ENCODE results near the gene ERO1A.

The ERO1A gene

GRCh38 chr14:52735921-52736489, 40.6 kb upstream of the ERO1A start:
- no peaks in the 10 kb centered on the region for H3K27me3 ChIP-seq (ENCODE audit: control insufficient read depth in 1 of 2, insufficient read depth in 1 of 2, low read length in 2 of 2)
- no peak overlapping the region for H2AK5ac ChIP-seq (ENCODE audit: low read length, severe bottlenecking)
- no peak overlapping the region for H3K4me3 ChIP-seq (ENCODE audit: insufficient read depth in 1 of 2, low read depth in 1 of 2, low read length in 2 of 2)
- DNase-seq = no peak
- H3K23ac ChIP-seq (ENCODE audit: low read length in 2 of 2) = no peak overlapping the region
- no peak overlapping the region for H4K91ac ChIP-seq (ENCODE audit: low read length)
- no peak overlapping the region for H2BK120ac ChIP-seq (ENCODE audit: low read depth, low read length)
- H3K9ac ChIP-seq (ENCODE audit: low read length) = no peak overlapping the region
- peak overlapping the region; percentile 12 for H3K27ac ChIP-seq (ENCODE audit: low read length, poor library complexity, severe bottlenecking)
- no peak overlapping the region for H2AFZ ChIP-seq (ENCODE audit: low read depth, low read length)
- H3K4ac ChIP-seq (ENCODE audit: low read depth in 1 of 2, low read length in 2 of 2) = no peak overlapping the region
- H2BK5ac ChIP-seq (ENCODE audit: low read depth, low read length, poor library complexity, severe bottlenecking) = no peak overlapping the region
- H2BK12ac ChIP-seq (ENCODE audit: low read length in 2 of 2) = no peak overlapping the region
- H2BK15ac ChIP-seq (ENCODE audit: low read depth, poor library complexity, severe bottlenecking) = no peak overlapping the region
- H3K9me3 ChIP-seq (ENCODE audit: control insufficient read depth, low read length) = no peaks in the 10 kb centered on the region
- H3K36me3 ChIP-seq (ENCODE audit: control insufficient read depth in 1 of 2, insufficient read depth in 2 of 2, low read depth in 1 of 2, low read length in 2 of 2) = peaks cover 10 to 30% of the 10 kb centered on the region in 2 experiments
- WGBS = 67% methylated on average over 1 of the region's 1 CpG
- peaks cover 5% of the 10 kb centered on the region for H3K4me1 ChIP-seq (ENCODE audit: control insufficient read depth, insufficient read depth, low read depth, low read length)
- peaks cover 23% of the 10 kb centered on the region for H3K79me1 ChIP-seq (replicated peaks; ENCODE audit: low read length, poor library complexity, severe bottlenecking)
- H4K8ac ChIP-seq (ENCODE audit: low read length) = no peak overlapping the region
- no peak overlapping the region for H3K14ac ChIP-seq (ENCODE audit: low read length in 2 of 2)
- no peak overlapping the region for H3K18ac ChIP-seq (ENCODE audit: low read depth in 1 of 2, low read length in 2 of 2)
- H3K4me2 ChIP-seq (ENCODE audit: low read length, poor library complexity, severe bottlenecking) = no peak overlapping the region

- Histone ChIP-seq H2BK120ac (ENCODE audit: low read depth, low read length) (no peak overlapping the region), H4K8ac (ENCODE audit: low read length) (no peak overlapping the region), H3K18ac (ENCODE audit: low read depth in 1 of 2, low read length in 2 of 2) (no peak overlapping the region), H3K27me3 (ENCODE audit: control insufficient read depth in 1 of 2, insufficient read depth in 1 of 2, low read length in 2 of 2) (no peaks in the 10 kb centered on the region), H3K9me3 (ENCODE audit: control insufficient read depth, low read length) (no peaks in the 10 kb centered on the region), H3K4me2 (ENCODE audit: low read length, poor library complexity, severe bottlenecking) (no peak overlapping the region), H3K79me1 (replicated peaks; ENCODE audit: low read length, poor library complexity, severe bottlenecking) (peaks cover 21% of the 10 kb centered on the region), H2BK5ac (ENCODE audit: low read depth, low read length, poor library complexity, severe bottlenecking) (no peak overlapping the region), H2BK12ac (ENCODE audit: low read length in 2 of 2) (no peak overlapping the region), H3K4me1 (ENCODE audit: control insufficient read depth, insufficient read depth, low read depth, low read length) (peaks cover 5% of the 10 kb centered on the region), H3K14ac (ENCODE audit: low read length in 2 of 2) (no peak overlapping the region), H3K36me3 (ENCODE audit: control insufficient read depth in 1 of 2, insufficient read depth in 2 of 2, low read depth in 1 of 2, low read length in 2 of 2) (peaks cover 11 to 30% of the 10 kb centered on the region in 2 experiments), H3K9ac (ENCODE audit: low read length) (no peak overlapping the region), H3K27ac (ENCODE audit: low read length, poor library complexity, severe bottlenecking) (no peak overlapping the region), H3K23ac (ENCODE audit: low read length in 2 of 2) (no peak overlapping the region), H3K4ac (ENCODE audit: low read depth in 1 of 2, low read length in 2 of 2) (no peak overlapping the region), H2AFZ (ENCODE audit: low read depth, low read length) (no peak overlapping the region), H2AK5ac (ENCODE audit: low read length, severe bottlenecking) (no peak overlapping the region), H2BK15ac (ENCODE audit: low read depth, poor library complexity, severe bottlenecking) (no peak overlapping the region), H4K91ac (ENCODE audit: low read length) (no peak overlapping the region), H3K4me3 (ENCODE audit: insufficient read depth in 1 of 2, low read depth in 1 of 2, low read length in 2 of 2) (no peak overlapping the region)
- DNase-seq = no peak
- 98% methylated on average over 7 of the region's 9 CpGs for WGBS
These were observed 38.5 kb upstream of the ERO1A start for GRCh38 chr14:52733824-52734223.

GRCh38 chr14:52730709-52731111, 35.4 kb upstream of the ERO1A start:
- Histone ChIP-seq H3K79me1 (replicated peaks; ENCODE audit: low read length, poor library complexity, severe bottlenecking) (peaks cover 15% of the 10 kb centered on the region), H2BK5ac (ENCODE audit: low read depth, low read length, poor library complexity, severe bottlenecking) (no peak overlapping the region), H3K18ac (ENCODE audit: low read depth in 1 of 2, low read length in 2 of 2) (peak overlapping the region; percentile 30 to 84), H3K9ac (ENCODE audit: low read length) (peak overlapping the region; percentile 97), H2BK15ac (ENCODE audit: low read depth, poor library complexity, severe bottlenecking) (no peak overlapping the region), H3K14ac (ENCODE audit: low read length in 2 of 2) (peak overlapping the region in 1 of 2 experiments; percentile 98), H3K4me3 (ENCODE audit: insufficient read depth in 1 of 2, low read depth in 1 of 2, low read length in 2 of 2) (peak overlapping the region; percentile 91 to 97), H3K27ac (ENCODE audit: low read length, poor library complexity, severe bottlenecking) (no peak overlapping the region), H3K27me3 (ENCODE audit: control insufficient read depth in 1 of 2, insufficient read depth in 1 of 2, low read length in 2 of 2) (no peaks in the 10 kb centered on the region), H3K4ac (ENCODE audit: low read depth in 1 of 2, low read length in 2 of 2) (peak overlapping the region in 1 of 2 experiments; percentile 96), H3K9me3 (ENCODE audit: control insufficient read depth, low read length) (no peaks in the 10 kb centered on the region), H2BK120ac (ENCODE audit: low read depth, low read length) (no peak overlapping the region), H3K23ac (ENCODE audit: low read length in 2 of 2) (peak overlapping the region in 1 of 2 experiments; percentile 97), H4K91ac (ENCODE audit: low read length) (no peak overlapping the region), H2BK12ac (ENCODE audit: low read length in 2 of 2) (peak overlapping the region in 1 of 2 experiments; percentile 51), H2AFZ (ENCODE audit: low read depth, low read length) (peak overlapping the region; percentile 100), H3K4me1 (ENCODE audit: control insufficient read depth, insufficient read depth, low read depth, low read length) (peaks cover 5% of the 10 kb centered on the region), H2AK5ac (ENCODE audit: low read length, severe bottlenecking) (no peak overlapping the region), H3K36me3 (ENCODE audit: control insufficient read depth in 1 of 2, insufficient read depth in 2 of 2, low read depth in 1 of 2, low read length in 2 of 2) (peaks cover 15 to 56% of the 10 kb centered on the region in 2 experiments), H3K4me2 (ENCODE audit: low read length, poor library complexity, severe bottlenecking) (peak overlapping the region; percentile 73), H4K8ac (ENCODE audit: low read length) (no peak overlapping the region)
- DNase-seq = peak; percentile 57
- WGBS = 6% methylated on average over 10 of the region's 11 CpGs

GRCh38 chr14:52729925-52730708, 34.8 kb upstream of the ERO1A start, which contains the start of gene STYX:
TSS of gene STYX (plus strand) at chr14:52730166. CDS start at chr14:52730475, 309 bp downstream.
- peak within 1 kb of the TSS; percentile 77 for H3K4me2 ChIP-seq (ENCODE audit: low read length, poor library complexity, severe bottlenecking)
- H3K4ac ChIP-seq (ENCODE audit: low read depth in 1 of 2, low read length in 2 of 2) = peak within 1 kb of the TSS; percentile 20 to 96
- peak within 1 kb of the TSS; percentile 100 for H2AFZ ChIP-seq (ENCODE audit: low read depth, low read length)
- H3K4me3 ChIP-seq (ENCODE audit: insufficient read depth in 1 of 2, low read depth in 1 of 2, low read length in 2 of 2) = peak within 1 kb of the TSS; percentile 91 to 97
- H3K4me1 ChIP-seq (ENCODE audit: control insufficient read depth, insufficient read depth, low read depth, low read length) = peaks cover 5% of the 10 kb centered on the region
- peak within 1 kb of the TSS; percentile 97 for H3K9ac ChIP-seq (ENCODE audit: low read length)
- peak within 1 kb of the TSS; percentile 84 to 89 for H3K18ac ChIP-seq (ENCODE audit: low read depth in 1 of 2, low read length in 2 of 2)
- WGBS = under 1% methylated on average over 62 of the region's 72 CpGs
- peaks cover 14% of the 10 kb centered on the region for H3K79me1 ChIP-seq (replicated peaks; ENCODE audit: low read length, poor library complexity, severe bottlenecking)
- H2BK12ac ChIP-seq (ENCODE audit: low read length in 2 of 2) = peak within 1 kb of the TSS; percentile 51 to 57
- no peak within 1 kb of the TSS for H2AK5ac ChIP-seq (ENCODE audit: low read length, severe bottlenecking)
- peak within 1 kb of the TSS in 1 of 2 experiments; percentile 98 for H3K14ac ChIP-seq (ENCODE audit: low read length in 2 of 2)
- H3K9me3 ChIP-seq (ENCODE audit: control insufficient read depth, low read length) = no peaks in the 10 kb centered on the region
- peaks cover 18 to 57% of the 10 kb centered on the region in 2 experiments for H3K36me3 ChIP-seq (ENCODE audit: control insufficient read depth in 1 of 2, insufficient read depth in 2 of 2, low read depth in 1 of 2, low read length in 2 of 2)
- peak; percentile 98 for DNase-seq
- peak within 1 kb of the TSS in 1 of 2 experiments; percentile 97 for H3K23ac ChIP-seq (ENCODE audit: low read length in 2 of 2)
- no peak within 1 kb of the TSS for H2BK15ac ChIP-seq (ENCODE audit: low read depth, poor library complexity, severe bottlenecking)
- H4K91ac ChIP-seq (ENCODE audit: low read length) = peak within 1 kb of the TSS; percentile 9
- peak within 1 kb of the TSS; percentile 20 for H2BK5ac ChIP-seq (ENCODE audit: low read depth, low read length, poor library complexity, severe bottlenecking)
- H3K27ac ChIP-seq (ENCODE audit: low read length, poor library complexity, severe bottlenecking) = peak within 1 kb of the TSS; percentile 68
- H2BK120ac ChIP-seq (ENCODE audit: low read depth, low read length) = no peak within 1 kb of the TSS
- no peaks in the 10 kb centered on the region for H3K27me3 ChIP-seq (ENCODE audit: control insufficient read depth in 1 of 2, insufficient read depth in 1 of 2, low read length in 2 of 2)
- H4K8ac ChIP-seq (ENCODE audit: low read length) = peak within 1 kb of the TSS; percentile 89

Data from mesenchymal stem cell (in vitro differentiated cells and primary cell).